ENCODE measurements around the gene SEPTIN6. TPM values are rescaled to one million over a fixed set of nuclear protein-coding genes. Genes with fewer than 3 reads are reported as not detected.

Gene SEPTIN6
- total RNA-seq, 1 donor from 2014 or later, result 32.0 TPM

GRCh38 chrX:119694601-119695534 is 1.9 kb upstream of the SEPTIN6 start:
- no peaks in the 10 kb centered on the region for H3K36me3 ChIP-seq (ENCODE audit: control insufficient read depth, insufficient read depth, low read length)
- no peak for TF ChIP-seq CTCF (IDR thresholded peaks at IDR 0.05; ENCODE audit: insufficient read depth, low read length, poor library complexity, severe bottlenecking)
- DNase-seq (ENCODE audit: low read depth), result no peak
- H3K4me3 ChIP-seq (ENCODE audit: low read depth, low read length), result no peak overlapping the region
- no peaks in the 10 kb centered on the region for H3K27me3 ChIP-seq (ENCODE audit: control insufficient read depth, insufficient read depth, low read length)

DNA sequence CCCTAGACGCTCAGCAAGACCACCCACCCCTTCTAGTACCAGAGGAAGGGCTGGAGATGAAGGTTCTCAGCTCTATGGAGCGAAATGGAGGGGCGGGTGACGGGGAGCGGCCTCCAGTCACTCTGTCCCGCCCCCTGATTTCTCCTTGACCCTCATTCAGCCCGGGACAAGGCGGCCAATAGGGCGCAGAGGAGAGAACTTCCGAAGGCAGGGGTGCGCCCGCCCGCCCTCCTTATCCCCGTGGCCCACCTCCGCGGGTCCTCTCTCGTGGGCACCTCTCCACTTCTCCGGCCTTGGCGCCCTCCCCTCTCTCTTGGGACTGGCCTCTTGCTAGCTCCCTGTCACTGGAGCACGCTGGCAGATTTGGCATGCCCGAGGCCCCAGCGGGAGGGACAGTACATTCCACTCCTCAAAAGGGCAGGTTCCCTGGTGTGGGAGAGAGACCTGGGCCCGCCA is 1.1 kb upstream of the SEPTIN6 start:
- TF ChIP-seq CTCF (IDR thresholded peaks at IDR 0.05; ENCODE audit: insufficient read depth, low read length, poor library complexity, severe bottlenecking), result no peak
- H3K4me3 ChIP-seq (ENCODE audit: low read depth, low read length), result no peak overlapping the region

DNA sequence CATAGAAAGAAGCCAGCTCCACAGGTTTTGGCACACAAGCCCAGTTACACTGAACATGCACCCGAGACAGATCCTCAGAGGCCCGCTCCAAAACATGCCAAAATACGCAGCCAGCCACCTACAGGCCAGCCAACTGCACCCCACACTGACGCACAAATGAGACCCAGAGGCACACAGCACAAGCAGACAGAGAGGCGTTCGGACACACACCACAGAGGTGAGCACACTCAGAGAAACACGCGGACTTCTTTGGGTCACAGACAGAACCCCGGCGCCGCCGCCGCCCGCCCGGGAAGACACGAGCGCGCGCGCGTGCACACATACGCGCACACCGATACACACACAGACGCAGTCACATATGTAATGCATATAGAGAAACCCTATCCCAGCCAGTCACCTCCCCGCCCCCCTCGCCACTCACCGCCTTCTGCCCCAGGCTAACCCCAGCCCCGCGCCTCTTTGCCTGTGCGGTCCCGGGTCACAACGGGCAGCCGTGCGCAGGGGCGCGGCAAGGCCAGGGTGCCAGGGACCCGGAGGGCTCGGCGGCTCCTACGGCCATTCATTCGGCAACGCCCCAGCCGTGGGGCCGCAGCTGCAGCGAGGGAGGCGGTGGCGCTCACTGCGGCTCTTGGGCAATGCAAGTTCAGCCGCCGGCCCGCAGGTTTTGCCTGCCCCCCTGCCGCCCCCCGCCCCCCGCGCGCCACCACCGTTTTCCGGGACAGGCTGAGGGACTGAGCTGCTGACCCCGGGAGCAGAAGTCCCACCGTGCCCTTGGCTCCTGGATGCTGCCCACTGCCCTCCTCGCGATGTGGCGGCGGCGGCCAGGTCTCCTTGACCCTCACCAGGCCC is 553 bp downstream of the SEPTIN6 start:
- no peak for DNase-seq (ENCODE audit: low read depth)
- Histone ChIP-seq H3K36me3 (ENCODE audit: control insufficient read depth, insufficient read depth, low read length) (no peaks in the 10 kb centered on the region), H3K27me3 (ENCODE audit: control insufficient read depth, insufficient read depth, low read length) (no peaks in the 10 kb centered on the region), H3K4me3 (ENCODE audit: low read depth, low read length) (peak overlapping the region; percentile 69)
- TF ChIP-seq CTCF (IDR thresholded peaks at IDR 0.05; ENCODE audit: insufficient read depth, low read length, poor library complexity, severe bottlenecking), result no peak

More for the DNA sequence above, 1.1 kb upstream of the SEPTIN6 start:
- H3K36me3 ChIP-seq (ENCODE audit: control insufficient read depth, insufficient read depth, low read length), result no peaks in the 10 kb centered on the region
- no peak for DNase-seq (ENCODE audit: low read depth)
- H3K27me3 ChIP-seq (ENCODE audit: control insufficient read depth, insufficient read depth, low read length), result no peaks in the 10 kb centered on the region

DNA sequence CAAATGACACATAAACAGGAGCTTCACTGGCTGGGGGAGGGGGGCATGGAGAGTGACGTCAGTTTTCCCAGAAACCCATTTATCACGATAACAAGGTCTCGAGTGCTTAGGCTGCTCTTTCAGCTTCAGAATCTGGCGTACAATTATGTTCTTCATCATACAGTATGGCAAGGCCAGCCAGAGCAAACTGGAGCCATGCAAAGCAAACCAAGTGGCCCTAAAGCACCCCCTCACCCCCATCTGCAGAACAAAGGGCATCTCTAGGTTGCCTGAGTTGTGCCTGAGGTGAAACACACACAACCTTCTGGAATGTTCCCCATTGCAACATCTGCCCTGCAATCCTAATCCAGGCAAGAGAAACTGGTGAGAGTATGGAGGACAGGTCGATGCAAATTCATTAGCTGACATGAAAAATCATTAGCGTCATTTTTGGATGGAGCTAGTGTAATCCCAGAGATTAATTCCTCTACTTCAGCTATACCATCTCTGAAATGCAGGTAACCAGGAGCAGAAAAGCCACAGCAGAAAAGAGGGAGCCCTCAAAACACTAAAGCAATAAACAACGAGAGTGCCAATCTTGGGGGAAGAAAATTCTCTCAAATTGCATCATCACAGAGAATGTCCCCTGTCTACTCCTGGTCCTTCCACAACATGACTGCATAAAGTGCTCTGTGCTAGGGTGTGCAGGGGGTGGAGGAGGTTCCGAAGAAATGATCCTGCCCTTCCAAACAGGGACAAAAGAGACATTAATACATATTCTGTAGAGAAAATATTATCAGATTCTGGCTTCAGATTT is 1.8 kb downstream of the SEPTIN6 start:
- no peak for TF ChIP-seq CTCF (IDR thresholded peaks at IDR 0.05; ENCODE audit: insufficient read depth, low read length, poor library complexity, severe bottlenecking)
- Histone ChIP-seq H3K27me3 (ENCODE audit: control insufficient read depth, insufficient read depth, low read length) (no peaks in the 10 kb centered on the region), H3K4me3 (ENCODE audit: low read depth, low read length) (no peak overlapping the region), H3K36me3 (ENCODE audit: control insufficient read depth, insufficient read depth, low read length) (no peaks in the 10 kb centered on the region)
- DNase-seq (ENCODE audit: low read depth), result no peak

DNA sequence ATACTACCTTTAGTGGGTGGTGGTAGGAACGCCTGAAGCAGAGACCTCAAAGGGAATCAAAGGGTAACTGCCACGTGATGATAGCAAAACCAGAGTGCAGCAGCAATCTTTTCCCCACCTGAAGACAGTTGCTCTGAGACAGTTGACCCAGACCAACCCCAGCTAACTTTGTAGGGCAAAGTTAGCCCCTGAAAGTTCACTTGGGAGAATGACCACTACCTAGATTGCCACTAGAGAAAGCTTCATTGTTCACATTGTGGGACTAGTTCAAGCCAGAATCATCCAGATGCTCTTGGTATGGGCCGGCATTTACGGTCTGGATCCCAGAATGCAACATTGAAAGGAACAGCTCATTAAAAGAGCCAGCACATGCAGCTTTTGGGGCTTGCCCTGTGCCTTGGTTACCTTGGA is 4.1 kb downstream of the SEPTIN6 start:
- no peak overlapping the region for H3K4me3 ChIP-seq (ENCODE audit: low read depth, low read length)
- DNase-seq (ENCODE audit: low read depth), result no peak
- no peaks in the 10 kb centered on the region for H3K36me3 ChIP-seq (ENCODE audit: control insufficient read depth, insufficient read depth, low read length)
- TF ChIP-seq CTCF (IDR thresholded peaks at IDR 0.05; ENCODE audit: insufficient read depth, low read length, poor library complexity, severe bottlenecking), result no peak
- no peaks in the 10 kb centered on the region for H3K27me3 ChIP-seq (ENCODE audit: control insufficient read depth, insufficient read depth, low read length)

Measured in kidney epithelial cell (primary cell).